HCEC 1CT (cell line): ENCODE data around the gene ANKRD36B.
"Not testable (repeated sequence)": the region's sequence is repeated elsewhere in the genome, so short reads cannot be mapped to it uniquely, and the experiment has no call there.

Experiments
- DNase-seq: peaks from one replicate; pipeline ENCODE4 v3.0.0-alpha.2; 2017

The ANKRD36B gene

GRCh38 chr2:97548536-97548935 lies 41.1 kb downstream of the ANKRD36B start:
- not testable (repeated sequence) for DNase-seq

GRCh38 chr2:97546711-97547110 lies 43.0 kb downstream of the ANKRD36B start:
- no peak for DNase-seq

GRCh38 chr2:97544911-97545310 lies 44.8 kb downstream of the ANKRD36B start:
- not testable (repeated sequence) for DNase-seq

- not testable (repeated sequence) for DNase-seq
These were observed 63.8 kb downstream of the ANKRD36B start for GRCh38 chr2:97525904-97526303.

- not testable (repeated sequence) for DNase-seq
These were observed 65.9 kb downstream of the ANKRD36B start for GRCh38 chr2:97523816-97524215.

GRCh38 chr2:97522916-97523555 lies 66.6 kb downstream of the ANKRD36B start:
- not testable (repeated sequence) for DNase-seq

GRCh38 chr2:97495651-97496050 lies 94.0 kb downstream of the ANKRD36B start:
- DNase-seq = not testable (repeated sequence)

GRCh38 chr2:97490141-97490540 lies 99.5 kb downstream of the ANKRD36B start:
- DNase-seq = not testable (repeated sequence)
